HL-60/S4 treated with phorbol 12-myristate 13-acetate at 8.2 ng/mL for 4 days and 3 days (cell line): ENCODE results near the gene C7orf25.
"Not testable (repeated sequence)": the region's sequence is repeated elsewhere in the genome, so short reads cannot be mapped to it uniquely, and the experiment has no call there.

ENCODE experiments used
- in situ Hi-C: fragments of 300-500 bp; cut with MboI; formaldehyde crosslinking; loops from 2 replicates; pipeline ENCODE4 v1.15.0; 2022; ENCODE audit warnings: low sequenced_read_pairs

Gene C7orf25

GRCh38 chr7:42930889-42931288 lies 19.0 kb upstream of the C7orf25 start:
- in situ Hi-C loops, result no loop called here

- in situ Hi-C loops, result no loop called here
Observed at GRCh38 chr7:42929449-42929848, 17.6 kb upstream of the C7orf25 start.

- in situ Hi-C loops, result no loop called here
Observed at GRCh38 chr7:42928754-42929153, 16.9 kb upstream of the C7orf25 start.

- in situ Hi-C loops, result no loop called here
Observed at GRCh38 chr7:42926204-42926603, 14.3 kb upstream of the C7orf25 start.

GRCh38 chr7:42925630-42926029 lies 13.8 kb upstream of the C7orf25 start:
- in situ Hi-C loops, result no loop called here

- in situ Hi-C loops, result no loop called here
Observed at GRCh38 chr7:42924223-42924838, 12.5 kb upstream of the C7orf25 start.

GRCh38 chr7:42922017-42922753 lies 10.3 kb upstream of the C7orf25 start:
- in situ Hi-C loops, result no loop called here

- in situ Hi-C loops, result no loop called here
Observed at GRCh38 chr7:42915356-42915755, 3.5 kb upstream of the C7orf25 start.

- in situ Hi-C loops, result no loop called here
Observed at GRCh38 chr7:42914421-42915045, 2.7 kb upstream of the C7orf25 start.

GRCh38 chr7:42914009-42914408 lies 2.1 kb upstream of the C7orf25 start:
- in situ Hi-C loops, result no loop called here

GRCh38 chr7:42913591-42913990 lies 1.7 kb upstream of the C7orf25 start:
- in situ Hi-C loops, result no loop called here

- in situ Hi-C loops, result no loop called here
Observed at GRCh38 chr7:42910306-42910705, 1.6 kb downstream of the C7orf25 start.

GRCh38 chr7:42907316-42907715 lies 4.6 kb downstream of the C7orf25 start:
- in situ Hi-C loops, result no loop called here

- in situ Hi-C loops, result no loop called here
Observed at GRCh38 chr7:42906181-42906580, 5.7 kb downstream of the C7orf25 start.

- in situ Hi-C loops, result no loop called here
Observed at GRCh38 chr7:42902331-42902730, 9.5 kb downstream of the C7orf25 start.

- in situ Hi-C loops, result no loop called here
Observed at GRCh38 chr7:42900842-42901241, 11.0 kb downstream of the C7orf25 start.

- in situ Hi-C loops, result no loop called here
Observed at GRCh38 chr7:42893346-42894240, 18.3 kb downstream of the C7orf25 start.

- in situ Hi-C loops, result no loop called here
Observed at GRCh38 chr7:42886893-42887505, 24.9 kb downstream of the C7orf25 start.

- in situ Hi-C loops, result no loop called here
Observed at GRCh38 chr7:42886129-42886528, 25.7 kb downstream of the C7orf25 start.

GRCh38 chr7:42885183-42885582 lies 26.7 kb downstream of the C7orf25 start:
- in situ Hi-C loops, result not testable (repeated sequence)

- in situ Hi-C loops, result no loop called here
Observed at GRCh38 chr7:42883950-42884349, 27.9 kb downstream of the C7orf25 start.
